Lower lobe of right lung (tissue), 2 donors: ENCODE results near the gene TOR4A. TPM values are rescaled to one million over a fixed set of nuclear protein-coding genes. Genes with fewer than 3 reads are reported as not detected.

Source experiments
- ATAC-seq, 2 donors: fragments of 200-7000 bp; cut with Tn5 transposase; one replicate each; pipeline ENCODE4 v1.9.1; 2020 to 2022; ENCODE audit warnings: mild to moderate bottlenecking in 2 of 2, moderate library complexity in 2 of 2
- DNase-seq: peaks from one replicate; pipeline ENCODE4 v3.0.0-alpha.2; 2020
- H3K27ac ChIP-seq: fragments of 200-600 bp; one replicate; pipeline ENCODE4 v1.8.0; 2022
- H3K27me3 ChIP-seq: fragments of 200-600 bp; one replicate; pipeline ENCODE4 v1.8.0; 2022; ENCODE audit warnings: low read depth
- H3K36me3 ChIP-seq: fragments of 200-600 bp; one replicate; pipeline ENCODE4 v1.8.0; 2022; ENCODE audit warnings: mild to moderate bottlenecking
- H3K4me1 ChIP-seq: fragments of 200-600 bp; one replicate; pipeline ENCODE4 v1.8.0; 2022
- H3K4me3 ChIP-seq: fragments of 200-600 bp; one replicate; pipeline ENCODE4 v1.8.0; 2022; ENCODE audit warnings: mild to moderate bottlenecking
- H3K9me3 ChIP-seq: fragments of 200-600 bp; one replicate; pipeline ENCODE4 v1.8.0; 2022
- CTCF ChIP-seq: fragments of 200-600 bp; IDR thresholded peaks from one replicate; pipeline ENCODE4 v1.8.0; 2022; ENCODE audit warnings: antibody characterized with exemption, mild to moderate bottlenecking
- intact Hi-C: fragments of 100-400 bp; cut with DNase I; formaldehyde crosslinking; loops from one replicate; pipeline ENCODE4 v1.11.0; 2022
- total RNA-seq: library from RNA; stranded (reverse); fragmentation: NEBNext Ultra II Directional; extraction: Animal tissue kit (Norgen Biotek cat#: 25700); gene quantifications from one replicate; pipeline ENCODE4 v1.2.1, GENCODE V29; 2021
- donor health status: DM: no; HTN: yes; CAD: no; lungs with severe emphysema.

TOR4A gene
- total RNA-seq, 1 donor from 2014 or later = 27.2 TPM

- DNase-seq (no peak), ATAC-seq (peak in 1 of 2 donors; percentile 1)
- TF ChIP-seq CTCF = no peak
- Histone ChIP-seq H3K4me3 (peak overlapping the region; percentile 100), H3K27me3 (no peaks in the 10 kb centered on the region), H3K36me3 (peaks cover 21% of the 10 kb centered on the region), H3K9me3 (no peaks in the 10 kb centered on the region), H3K27ac (peak overlapping the region; percentile 76), H3K4me1 (peaks cover 23% of the 10 kb centered on the region)
- intact Hi-C loops = no loop called here
Observed at GRCh38 chr9:137253717-137254623, 23.6 kb upstream of the TOR4A start.

DNA sequence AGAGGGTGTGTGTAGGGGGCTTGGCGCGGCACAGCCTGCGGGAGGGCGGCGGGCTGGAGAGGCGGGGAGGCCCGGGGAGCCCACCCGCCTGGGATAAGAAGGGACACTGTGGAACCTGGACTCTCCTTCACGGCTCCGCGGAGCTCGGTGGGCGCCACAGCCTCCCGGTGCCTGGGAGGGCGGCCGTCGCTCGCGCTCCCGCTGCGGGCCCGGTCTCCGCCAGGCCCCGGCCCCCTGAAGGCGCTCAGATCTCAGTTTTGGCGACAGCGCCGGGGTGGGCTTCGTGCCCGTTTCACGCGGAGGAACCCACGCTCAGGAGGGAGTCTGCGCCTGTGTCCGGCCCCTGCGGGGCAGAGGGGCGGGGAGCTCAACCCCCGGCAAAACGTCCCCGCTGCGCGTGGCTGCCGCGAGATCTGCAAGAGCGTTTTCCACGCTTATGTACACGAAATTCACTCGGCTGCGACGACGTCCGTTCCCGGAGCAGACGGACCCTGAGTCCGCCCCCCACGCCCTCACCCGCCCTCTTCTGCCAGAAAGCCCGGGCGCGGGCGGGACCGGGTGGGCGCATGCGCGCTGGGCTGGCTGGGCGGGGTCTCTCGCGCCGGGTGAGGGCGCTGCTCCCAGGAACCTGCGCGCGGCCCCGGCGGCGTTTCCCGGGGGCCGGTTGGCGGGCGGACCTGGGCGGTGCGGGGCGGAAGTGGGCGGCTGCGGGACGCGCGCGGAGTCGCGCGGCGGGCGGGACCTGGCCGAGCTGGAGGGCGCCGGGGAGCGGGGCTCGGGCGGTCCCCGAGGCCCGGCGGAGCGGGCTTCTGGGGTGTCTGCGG lies 22.7 kb upstream of the TOR4A start, which contains the start of gene NELFB:
Gene NELFB, plus strand, starts transcription at position 704 of the 824 bp plus-strand sequence.
- Histone ChIP-seq H3K27ac (peak within 1 kb of the TSS; percentile 83), H3K4me3 (peak within 1 kb of the TSS; percentile 100), H3K27me3 (no peaks in the 10 kb centered on the region), H3K9me3 (no peaks in the 10 kb centered on the region), H3K36me3 (peaks cover 30% of the 10 kb centered on the region), H3K4me1 (peaks cover 23% of the 10 kb centered on the region)
- peak; percentile 94 for DNase-seq
- ATAC-seq = peak; percentile 94 to 96
- TF ChIP-seq CTCF = no peak
- intact Hi-C loops = no loop called here

DNA sequence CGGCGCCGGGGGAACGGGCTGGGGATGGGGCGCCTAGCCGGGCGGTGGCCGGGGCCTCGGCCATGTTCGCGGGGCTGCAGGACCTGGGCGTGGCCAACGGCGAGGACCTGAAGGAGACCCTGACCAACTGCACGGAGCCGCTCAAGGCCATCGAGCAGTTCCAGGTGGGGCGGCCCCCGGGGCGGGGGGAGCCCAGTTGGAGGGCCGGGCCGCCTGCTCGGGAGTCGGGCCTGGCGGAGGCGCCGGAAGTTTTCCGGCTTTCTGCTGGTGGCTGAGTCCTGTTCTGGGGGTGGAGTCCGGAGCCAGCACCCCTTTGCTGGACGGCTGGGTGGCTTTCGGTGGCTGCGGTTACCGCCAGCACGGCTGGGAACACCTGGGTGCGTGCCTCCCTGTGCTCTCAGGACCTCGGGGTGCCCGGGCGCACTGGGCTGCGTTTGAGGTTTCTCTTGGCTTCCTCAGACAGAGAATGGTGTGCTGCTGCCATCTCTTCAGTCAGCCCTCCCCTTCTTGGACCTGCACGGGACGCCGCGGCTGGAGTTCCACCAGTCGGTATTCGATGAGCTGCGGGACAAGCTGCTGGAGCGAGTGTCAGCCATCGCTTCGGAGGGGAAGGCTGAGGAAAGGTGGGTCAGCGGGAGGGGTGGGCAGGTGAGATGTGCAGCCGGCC lies 21.9 kb upstream of the TOR4A start:
- H3K27ac ChIP-seq = peak overlapping the region; percentile 83

DNA sequence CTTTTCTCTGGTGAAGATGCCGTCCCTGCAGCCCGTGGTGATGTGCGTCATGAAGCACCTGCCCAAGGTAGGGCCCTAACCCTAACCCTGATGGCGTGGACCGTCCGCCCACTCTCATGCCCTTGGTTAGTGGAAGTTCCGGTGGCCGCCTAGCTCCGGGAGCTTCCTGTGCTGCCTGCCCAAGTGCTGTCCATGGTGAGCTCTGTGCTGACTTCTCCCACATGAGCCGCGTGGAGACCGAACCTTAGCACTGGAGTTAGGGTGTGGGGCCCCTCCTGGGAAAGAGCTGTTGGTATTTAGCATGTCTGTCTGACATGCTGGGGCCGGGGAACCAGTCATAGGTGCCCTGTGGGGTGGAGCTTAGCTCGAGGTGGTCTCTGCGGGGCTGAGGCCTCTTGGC lies 21.2 kb upstream of the TOR4A start:
- DNase-seq = no peak
- Histone ChIP-seq H3K27me3 (no peaks in the 10 kb centered on the region), H3K9me3 (no peaks in the 10 kb centered on the region), H3K36me3 (peaks cover 30% of the 10 kb centered on the region), H3K4me3 (peak overlapping the region; percentile 100), H3K4me1 (peaks cover 23% of the 10 kb centered on the region), H3K27ac (no peak overlapping the region)
- intact Hi-C loops = no loop called here
- no peak for ATAC-seq
- no peak for TF ChIP-seq CTCF

More for the DNA sequence above, 21.9 kb upstream of the TOR4A start:
- intact Hi-C loops = no loop called here
- Histone ChIP-seq H3K27me3 (no peaks in the 10 kb centered on the region), H3K4me3 (peak overlapping the region; percentile 100), H3K4me1 (peaks cover 23% of the 10 kb centered on the region), H3K9me3 (no peaks in the 10 kb centered on the region), H3K36me3 (peaks cover 30% of the 10 kb centered on the region)
- no peak for TF ChIP-seq CTCF
- peak; percentile 41 to 58 for ATAC-seq
- DNase-seq = peak; percentile 79

DNA sequence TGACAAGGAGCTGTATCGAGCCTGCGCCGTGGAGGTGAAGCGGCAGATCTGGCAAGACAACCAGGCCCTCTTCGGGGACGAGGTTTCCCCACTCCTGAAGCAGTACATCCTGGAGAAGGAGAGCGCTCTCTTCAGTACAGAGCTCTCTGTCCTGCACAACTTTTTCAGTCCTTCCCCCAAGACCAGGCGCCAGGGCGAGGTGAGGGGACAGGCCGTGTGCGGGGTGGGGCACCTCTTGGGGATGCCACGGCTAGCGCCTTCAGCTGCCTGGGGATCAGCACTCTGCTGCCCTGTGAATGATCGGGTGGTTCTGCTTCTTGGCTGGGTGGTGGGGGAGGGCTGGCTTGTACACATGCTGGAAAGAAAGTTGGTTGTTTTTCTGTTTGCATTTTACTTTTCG lies 20.7 kb upstream of the TOR4A start:
- H3K36me3 ChIP-seq = peaks cover 30% of the 10 kb centered on the region
- intact Hi-C loops = no loop called here
- H3K27me3 ChIP-seq = no peaks in the 10 kb centered on the region
- no peak for TF ChIP-seq CTCF
- DNase-seq = no peak
- peak overlapping the region; percentile 100 for H3K4me3 ChIP-seq
- H3K9me3 ChIP-seq = no peaks in the 10 kb centered on the region
- ATAC-seq = no peak
- no peak overlapping the region for H3K27ac ChIP-seq
- H3K4me1 ChIP-seq = peaks cover 23% of the 10 kb centered on the region
